ENCODE data around the gene MPZL1. TPM values are rescaled to one million over a fixed set of nuclear protein-coding genes. Genes with fewer than 3 reads are reported as not detected.

Gene MPZL1
- total RNA-seq, 2 experiments from 2014 or later = 48.9 to 61.9 TPM

DNA sequence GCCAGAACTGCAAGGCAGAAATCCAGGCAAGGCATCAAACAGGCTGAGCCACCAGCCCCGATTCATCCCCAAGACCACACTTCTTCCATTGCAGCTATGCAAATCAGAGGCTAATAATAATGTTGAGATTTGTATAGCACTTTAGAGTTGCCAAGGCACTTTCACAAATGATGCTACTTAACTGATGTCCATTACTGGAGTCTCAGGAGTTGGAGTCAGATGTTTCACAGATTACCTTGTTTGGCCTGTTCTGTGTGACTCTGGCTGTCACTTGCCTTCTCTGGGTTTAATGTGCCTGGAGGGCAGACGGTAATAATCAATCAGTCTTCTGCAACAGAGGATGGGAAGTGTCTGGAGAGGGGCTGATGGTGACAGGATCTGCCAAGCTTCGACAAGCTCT lies 40.8 kb upstream of the MPZL1 start:
- H3K4me3 ChIP-seq (ENCODE audit: low read depth, low read length, poor library complexity, severe bottlenecking) = no peak overlapping the region
- peaks cover 9% of the 10 kb centered on the region; the same call in 1 of the 2 replicates for H4K20me1 ChIP-seq (ENCODE audit: insufficient read depth, low read length)
- H2AFZ ChIP-seq (ENCODE audit: low read length) = no peak overlapping the region
- H3K36me3 ChIP-seq (ENCODE audit: insufficient read depth, low read length) = peaks cover 99% of the 10 kb centered on the region
- ChIA-PET CTCF (ENCODE audit: unreplicated experiment) (interaction anchor here (1.0 to 1.2 kb wide), 4 partner anchors 12 to 81 kb away, joined by 3 read pairs; no protein-coding TSS in a partner anchor), POLR2A (interaction anchor here (1.5 to 2.0 kb wide), 3 partner anchors 13 to 63 kb away, joined by 3 to 8 read pairs (median 5); no protein-coding TSS in a partner anchor)
- peaks cover 38% of the 10 kb centered on the region for H3K79me2 ChIP-seq (ENCODE audit: insufficient read depth, low read depth, low read length)
- H3K4me2 ChIP-seq (ENCODE audit: low read length) = peak overlapping the region; percentile 31
- H3K4me1 ChIP-seq (ENCODE audit: insufficient read depth, low read length, poor library complexity, severe bottlenecking) = peaks cover 56% of the 10 kb centered on the region
- peak overlapping the region; percentile 34 for H3K27ac ChIP-seq (ENCODE audit: low read depth, low read length, poor library complexity, severe bottlenecking)
- H3K9me3 ChIP-seq (ENCODE audit: low read length) = no peaks in the 10 kb centered on the region
- no TSS peak for BruUV-seq (replicated peaks)
- no peaks in the 10 kb centered on the region for H3K9me2 ChIP-seq (ENCODE audit: insufficient read depth, low read length)
- DNase-seq (ENCODE audit: low spot score) = no peak
- intact Hi-C loops (cut with micrococcal nuclease; ENCODE audit: unreplicated experiment) = no loop called here
- no peak for TF ChIP-seq EZH2phosphoT487 (IDR thresholded peaks at IDR 0.05; ENCODE audit: borderline replicate concordance, low read depth, low read length)
- TF ChIP-seq, protein P1, sequence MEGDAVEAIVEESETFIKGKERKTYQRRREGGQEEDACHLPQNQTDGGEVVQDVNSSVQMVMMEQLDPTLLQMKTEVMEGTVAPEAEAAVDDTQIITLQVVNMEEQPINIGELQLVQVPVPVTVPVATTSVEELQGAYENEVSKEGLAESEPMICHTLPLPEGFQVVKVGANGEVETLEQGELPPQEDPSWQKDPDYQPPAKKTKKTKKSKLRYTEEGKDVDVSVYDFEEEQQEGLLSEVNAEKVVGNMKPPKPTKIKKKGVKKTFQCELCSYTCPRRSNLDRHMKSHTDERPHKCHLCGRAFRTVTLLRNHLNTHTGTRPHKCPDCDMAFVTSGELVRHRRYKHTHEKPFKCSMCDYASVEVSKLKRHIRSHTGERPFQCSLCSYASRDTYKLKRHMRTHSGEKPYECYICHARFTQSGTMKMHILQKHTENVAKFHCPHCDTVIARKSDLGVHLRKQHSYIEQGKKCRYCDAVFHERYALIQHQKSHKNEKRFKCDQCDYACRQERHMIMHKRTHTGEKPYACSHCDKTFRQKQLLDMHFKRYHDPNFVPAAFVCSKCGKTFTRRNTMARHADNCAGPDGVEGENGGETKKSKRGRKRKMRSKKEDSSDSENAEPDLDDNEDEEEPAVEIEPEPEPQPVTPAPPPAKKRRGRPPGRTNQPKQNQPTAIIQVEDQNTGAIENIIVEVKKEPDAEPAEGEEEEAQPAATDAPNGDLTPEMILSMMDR (conservative IDR thresholded peaks at IDR 0.05; ENCODE audit: low read length) = no peak

DNA sequence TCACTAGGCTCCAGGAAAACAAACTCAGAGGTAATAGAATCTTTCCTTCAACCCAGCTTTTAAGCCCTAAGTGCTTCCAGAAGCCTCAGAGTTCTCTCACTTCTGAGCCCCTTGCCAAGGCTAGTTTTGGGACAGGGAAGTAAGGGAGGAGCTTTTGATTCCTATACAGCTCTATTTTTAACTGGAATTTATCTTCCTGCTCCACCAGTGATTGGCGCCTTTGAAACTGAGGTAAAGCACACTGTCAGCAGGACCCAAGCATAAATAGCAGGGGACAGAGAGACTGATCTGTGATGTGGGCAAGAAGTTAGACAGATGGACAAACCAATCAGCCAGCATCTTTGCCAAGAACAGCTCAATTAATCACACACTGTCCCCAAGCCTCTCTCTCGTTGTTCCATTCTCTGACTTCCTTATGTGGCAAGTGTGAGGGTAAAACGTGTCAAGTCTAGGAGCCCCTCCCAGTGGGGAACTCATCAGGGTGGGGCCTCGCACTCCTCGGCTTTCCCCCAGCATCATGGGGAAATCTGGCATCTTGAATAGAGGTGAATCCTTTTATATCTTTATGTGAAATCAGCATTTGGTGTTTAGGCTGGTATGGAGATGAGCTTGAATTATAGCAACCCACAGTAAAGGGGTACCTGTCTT lies 40.2 kb upstream of the MPZL1 start:
- no peaks in the 10 kb centered on the region for H3K9me3 ChIP-seq (ENCODE audit: low read length)
- no peaks in the 10 kb centered on the region for H3K9me2 ChIP-seq (ENCODE audit: insufficient read depth, low read length)
- no peak overlapping the region for H2AFZ ChIP-seq (ENCODE audit: low read length)
- H3K4me1 ChIP-seq (ENCODE audit: insufficient read depth, low read length, poor library complexity, severe bottlenecking) = peaks cover 52% of the 10 kb centered on the region
- POLR2A ChIA-PET = interaction anchor here (1.6 to 2.0 kb wide), 3 partner anchors 50 to 79 kb away, joined by 3 to 8 read pairs (median 4); no protein-coding TSS in a partner anchor
- no peak overlapping the region for H3K4me3 ChIP-seq (ENCODE audit: low read depth, low read length, poor library complexity, severe bottlenecking)
- intact Hi-C loops (cut with micrococcal nuclease; ENCODE audit: unreplicated experiment) = no loop called here
- no peak overlapping the region for H3K27ac ChIP-seq (ENCODE audit: low read depth, low read length, poor library complexity, severe bottlenecking)
- no peak overlapping the region for H3K4me2 ChIP-seq (ENCODE audit: low read length)
- CTCF ChIA-PET (ENCODE audit: unreplicated experiment) = interaction anchor here (1.0 to 1.2 kb wide), 4 partner anchors 13 to 81 kb away, joined by 3 read pairs; no protein-coding TSS in a partner anchor
- peaks cover 9% of the 10 kb centered on the region; the same call in 1 of the 2 replicates for H4K20me1 ChIP-seq (ENCODE audit: insufficient read depth, low read length)
- peaks cover 36% of the 10 kb centered on the region for H3K79me2 ChIP-seq (ENCODE audit: insufficient read depth, low read depth, low read length)
- no peak for TF ChIP-seq EZH2phosphoT487 (IDR thresholded peaks at IDR 0.05; ENCODE audit: borderline replicate concordance, low read depth, low read length)
- TF ChIP-seq, protein P1 (conservative IDR thresholded peaks at IDR 0.05; ENCODE audit: low read length) = no peak
- peaks cover 99% of the 10 kb centered on the region for H3K36me3 ChIP-seq (ENCODE audit: insufficient read depth, low read length)
- no TSS peak for BruUV-seq (replicated peaks)
- DNase-seq (ENCODE audit: low spot score) = no peak

DNA sequence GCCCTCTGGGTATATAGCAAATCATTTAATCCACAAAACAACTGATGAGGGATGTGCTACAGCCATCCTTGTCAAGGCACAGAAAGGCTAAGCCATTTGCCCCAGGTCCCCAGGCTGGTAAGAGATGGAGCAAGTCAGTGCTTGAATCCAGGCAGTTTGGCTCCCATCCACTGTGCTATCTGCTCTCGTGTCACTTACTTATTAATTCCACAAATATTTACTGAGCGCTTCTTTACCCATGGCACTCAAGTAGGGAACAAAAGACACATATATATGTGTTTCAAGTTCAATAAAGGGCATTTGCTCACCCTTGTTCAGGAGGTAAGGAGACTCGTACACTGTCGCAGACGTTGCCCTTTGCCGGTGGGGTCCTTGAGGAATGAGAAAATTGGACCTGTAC lies 38.6 kb upstream of the MPZL1 start:
- Histone ChIP-seq H3K36me3 (ENCODE audit: insufficient read depth, low read length) (peaks cover 97% of the 10 kb centered on the region), H2AFZ (ENCODE audit: low read length) (no peak overlapping the region), H3K4me1 (ENCODE audit: insufficient read depth, low read length, poor library complexity, severe bottlenecking) (peaks cover 50% of the 10 kb centered on the region), H3K4me2 (ENCODE audit: low read length) (no peak overlapping the region), H3K9me3 (ENCODE audit: low read length) (no peaks in the 10 kb centered on the region), H3K4me3 (ENCODE audit: low read depth, low read length, poor library complexity, severe bottlenecking) (no peak overlapping the region), H3K9me2 (ENCODE audit: insufficient read depth, low read length) (no peaks in the 10 kb centered on the region), H4K20me1 (ENCODE audit: insufficient read depth, low read length) (peaks cover 6% of the 10 kb centered on the region; the same call in 1 of the 2 replicates), H3K79me2 (ENCODE audit: insufficient read depth, low read depth, low read length) (peaks cover 24% of the 10 kb centered on the region), H3K27ac (ENCODE audit: low read depth, low read length, poor library complexity, severe bottlenecking) (no peak overlapping the region)
- ChIA-PET CTCF (ENCODE audit: unreplicated experiment) (no interaction called here), POLR2A (no interaction called here)
- DNase-seq (ENCODE audit: low spot score) = no peak
- TF ChIP-seq, protein P1 (conservative IDR thresholded peaks at IDR 0.05; ENCODE audit: low read length) = no peak
- no peak for TF ChIP-seq EZH2phosphoT487 (IDR thresholded peaks at IDR 0.05; ENCODE audit: borderline replicate concordance, low read depth, low read length)
- intact Hi-C loops (cut with micrococcal nuclease; ENCODE audit: unreplicated experiment) = no loop called here
- BruUV-seq (replicated peaks) = no TSS peak
